Activated T-cell treated with anti-CD3 and anti-CD28 coated beads, Interleukin-2, amount 50 U/mL, for 48 hours (primary cell): ENCODE results near the gene ABCG4.
A peak's percentile ranks its signal among the peaks of the same experiment; 100 is the strongest.
"Not testable (repeated sequence)": the region's sequence is repeated elsewhere in the genome, so short reads cannot be mapped to it uniquely, and the experiment has no call there.

Experiments
- DNase-seq, 2 experiments: peaks; one replicate each; pipeline ENCODE4 v3.0.0-alpha.2; 2020

Gene ABCG4

DNA sequence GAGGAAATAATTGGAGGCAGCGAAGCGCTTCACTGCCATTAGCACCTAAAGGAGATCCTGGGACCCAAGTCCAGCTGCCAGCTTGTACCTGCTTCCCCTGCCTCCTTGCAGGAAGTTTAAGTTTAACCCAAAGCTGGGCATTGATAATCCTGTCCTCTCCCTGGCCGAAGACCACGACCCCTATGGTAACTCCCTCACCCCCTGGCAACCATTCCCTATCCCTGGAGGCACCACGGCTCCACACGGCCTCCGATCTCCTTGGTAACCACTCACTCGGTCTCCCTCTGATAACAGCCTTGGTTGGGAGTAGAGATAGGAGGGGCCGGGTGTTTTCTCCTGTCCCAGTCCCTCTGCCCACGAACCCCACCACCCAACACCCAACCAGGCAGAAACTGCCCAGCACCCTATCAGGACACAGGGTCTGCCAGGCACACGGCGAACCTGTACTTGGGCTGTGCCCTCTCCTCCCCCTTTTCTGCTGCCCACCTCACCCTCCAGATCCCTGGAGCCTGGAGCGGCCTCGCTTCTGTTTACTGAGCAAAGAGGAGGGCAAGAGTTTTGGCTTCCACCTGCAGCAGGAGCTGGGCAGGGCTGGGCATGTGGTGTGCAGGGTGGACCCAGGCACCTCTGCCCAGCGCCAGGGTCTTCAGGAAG, 37.3 kb downstream of the ABCG4 start:
- no peak for DNase-seq

GRCh38 chr11:119187123-119187892, 38.5 kb downstream of the ABCG4 start:
- no peak for DNase-seq

DNA sequence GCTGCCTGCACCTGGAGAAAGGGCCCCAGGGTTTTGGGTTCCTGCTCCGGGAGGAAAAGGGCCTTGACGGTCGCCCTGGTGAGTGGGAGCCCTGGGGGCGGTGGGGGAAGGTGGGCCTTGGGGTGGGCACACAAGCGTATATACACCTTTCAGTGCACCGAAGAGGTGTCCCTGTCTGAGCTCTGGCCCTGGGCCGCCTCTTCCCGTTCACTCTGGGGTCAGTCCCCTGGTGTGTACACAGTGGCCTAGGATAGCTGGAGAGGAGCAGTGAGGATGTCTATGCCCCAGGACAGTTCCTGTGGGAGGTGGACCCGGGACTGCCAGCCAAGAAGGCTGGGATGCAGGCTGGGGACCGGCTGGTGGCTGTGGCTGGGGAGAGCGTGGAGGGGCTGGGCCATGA, 39.2 kb downstream of the ABCG4 start:
- DNase-seq: no peak

DNA sequence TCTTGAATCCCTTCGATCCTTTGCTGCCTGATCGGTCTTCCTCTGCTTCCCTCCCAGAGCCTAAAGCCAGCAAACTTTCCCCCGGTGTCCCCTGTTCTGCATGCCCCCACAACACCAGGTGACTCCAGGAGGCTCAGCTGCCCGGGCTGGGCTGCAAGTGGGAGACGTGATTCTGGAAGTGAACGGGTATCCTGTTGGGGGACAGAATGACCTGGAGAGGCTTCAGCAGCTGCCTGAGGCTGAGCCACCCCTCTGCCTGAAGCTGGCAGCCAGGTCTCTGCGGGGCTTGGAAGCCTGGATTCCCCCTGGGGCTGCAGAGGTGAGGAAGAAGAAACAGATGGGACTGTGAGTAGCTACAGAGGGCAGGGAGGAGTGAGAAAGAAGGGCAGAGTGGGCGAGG, 40.0 kb downstream of the ABCG4 start:
- DNase-seq: no peak

DNA sequence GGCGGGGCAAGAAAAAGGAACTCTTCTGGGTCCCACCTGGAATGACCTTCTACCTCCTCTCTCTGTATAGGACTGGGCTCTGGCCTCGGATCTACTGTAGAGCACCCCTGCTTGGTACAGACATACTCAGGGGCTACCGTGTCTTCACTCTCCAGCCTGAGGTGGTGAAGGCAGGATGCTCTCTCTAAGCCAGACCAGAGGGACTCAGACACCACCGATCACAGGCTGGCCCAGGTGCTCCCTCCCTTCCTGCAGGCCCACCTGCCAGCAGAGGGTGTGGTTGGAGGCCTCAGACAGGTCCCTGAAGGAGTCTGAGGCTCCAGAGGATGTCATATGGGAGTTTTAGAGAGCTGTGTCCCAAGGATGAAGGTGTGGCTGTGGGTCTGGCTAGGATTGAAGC, 40.5 kb downstream of the ABCG4 start:
- DNase-seq: no peak

GRCh38 chr11:119190531-119190930, 41.7 kb downstream of the ABCG4 start:
- no peak for DNase-seq

GRCh38 chr11:119191265-119191664, 42.4 kb downstream of the ABCG4 start:
- DNase-seq: not testable (repeated sequence)

- no peak for DNase-seq
Observed at GRCh38 chr11:119192111-119192510, 43.3 kb downstream of the ABCG4 start.

DNA sequence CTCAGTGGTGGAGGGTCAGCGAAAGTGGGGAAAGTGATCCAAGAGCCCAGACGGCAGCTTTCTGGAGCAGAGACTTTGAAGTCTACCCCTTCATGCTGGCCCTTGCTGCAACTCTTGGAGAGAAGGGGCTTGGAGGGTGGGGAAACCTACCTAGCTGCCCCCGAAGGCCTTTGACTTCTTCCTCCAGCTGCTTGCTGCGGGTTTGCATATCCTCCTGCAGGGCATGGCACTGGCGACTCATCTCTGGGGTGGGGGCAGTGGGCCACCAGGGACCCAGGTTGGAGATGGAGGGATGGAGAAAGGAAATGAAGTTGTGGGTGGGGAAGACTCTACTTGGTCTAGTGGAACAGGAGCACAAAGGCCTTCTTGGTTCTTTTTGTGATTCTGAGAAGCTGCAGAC, 44.1 kb downstream of the ABCG4 start:
- no peak for DNase-seq

DNA sequence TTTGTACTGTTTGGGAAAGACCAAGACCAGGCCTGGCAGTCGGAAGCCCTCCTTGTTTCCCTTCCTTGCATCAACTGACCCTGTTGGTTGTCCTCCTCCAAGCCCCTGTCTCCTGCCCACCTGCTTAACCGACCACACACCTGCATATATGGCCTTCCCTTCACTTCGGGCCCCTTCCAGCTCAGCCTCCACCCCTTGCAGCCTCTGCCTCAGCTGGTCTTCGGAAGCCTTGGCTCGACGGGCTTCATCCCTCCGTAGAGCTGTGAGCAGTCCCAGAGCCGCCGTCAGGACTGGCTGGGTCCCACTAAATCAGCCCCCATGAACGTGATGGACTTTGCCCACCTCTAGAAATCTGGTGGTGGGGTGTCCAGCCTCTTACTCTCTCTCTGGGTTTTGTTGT, 44.8 kb downstream of the ABCG4 start:
- no peak for DNase-seq

- no peak for DNase-seq
Observed at GRCh38 chr11:119194811-119195440, 46.1 kb downstream of the ABCG4 start.

- DNase-seq: no peak
Observed at GRCh38 chr11:119195680-119196079, 46.8 kb downstream of the ABCG4 start.

DNA sequence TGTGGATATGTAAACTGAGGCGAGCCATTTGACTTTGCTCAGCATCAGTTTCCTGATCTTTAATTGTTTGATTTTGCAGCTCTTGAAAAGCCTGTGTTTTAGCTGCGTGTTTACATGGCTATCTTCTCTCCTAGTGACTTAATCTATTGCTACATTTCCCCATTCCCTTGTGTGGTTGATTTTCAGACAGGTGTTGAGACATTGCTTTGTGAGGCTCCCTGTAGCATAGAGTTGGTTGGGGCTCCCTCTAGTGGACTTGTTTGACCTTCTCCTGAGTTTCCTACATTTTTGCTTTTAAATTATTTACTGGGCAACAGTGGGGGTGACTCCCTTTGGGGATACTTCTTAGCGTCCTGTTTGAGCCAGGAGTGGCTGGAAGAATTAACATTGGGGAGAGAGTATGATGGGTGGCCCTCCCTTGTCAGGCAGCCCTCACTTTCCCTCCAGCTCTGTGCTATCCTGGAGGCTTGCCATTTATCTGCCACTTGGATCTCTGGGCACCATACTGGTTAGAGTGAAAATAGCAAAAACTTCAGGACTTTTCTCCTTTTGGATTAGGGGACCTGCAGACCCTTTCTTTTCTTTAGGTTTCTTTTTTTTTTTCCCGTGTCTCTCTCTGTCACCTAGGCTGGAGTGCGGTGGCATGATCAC, 48.1 kb downstream of the ABCG4 start:
- DNase-seq: peak; percentile 58 to 70

GRCh38 chr11:119198925-119199324, 50.1 kb downstream of the ABCG4 start:
- no peak for DNase-seq

- DNase-seq: not testable (repeated sequence)
Observed at GRCh38 chr11:119201236-119201635, 52.4 kb downstream of the ABCG4 start.

- DNase-seq: no peak
Observed at GRCh38 chr11:119202554-119202953, 53.7 kb downstream of the ABCG4 start.

DNA sequence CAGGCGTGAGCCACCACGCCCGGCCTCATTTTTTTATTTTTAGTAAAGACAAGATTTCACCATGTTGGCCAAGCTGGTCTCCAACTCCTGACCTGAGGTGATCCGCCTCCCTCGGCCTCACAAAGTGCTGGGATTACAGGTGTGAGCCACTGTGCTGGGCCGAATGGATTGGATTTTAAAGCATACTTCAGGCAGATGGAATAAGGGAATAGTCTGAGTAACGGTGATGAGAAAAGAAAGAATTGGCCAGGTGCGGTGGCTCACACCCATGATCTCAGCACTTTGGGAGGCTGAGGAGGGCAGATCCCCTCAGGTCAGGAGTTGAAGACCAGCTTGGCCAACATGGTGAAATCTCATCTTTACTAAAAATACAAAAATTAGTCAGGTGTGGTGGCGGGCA, 55.2 kb downstream of the ABCG4 start:
- DNase-seq: no peak

DNA sequence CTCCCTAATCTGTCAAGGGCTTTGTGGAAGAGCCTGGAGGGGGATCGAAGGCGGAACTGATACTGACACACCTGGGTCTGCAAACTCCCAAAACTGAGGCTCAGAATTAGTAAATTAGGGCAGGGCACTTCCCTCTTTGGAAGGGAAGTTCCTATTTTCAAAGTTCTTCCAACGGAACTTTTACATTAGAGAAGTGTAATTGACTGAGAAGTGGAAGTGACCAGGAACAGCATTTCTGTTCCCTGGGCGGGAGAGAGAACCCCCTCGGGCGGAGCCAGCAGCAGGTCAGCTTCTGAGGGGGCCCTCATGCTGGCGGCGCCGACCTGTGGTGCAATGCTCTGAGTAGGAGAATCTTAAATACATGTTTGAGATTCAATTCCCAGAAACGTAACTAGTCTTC, 56.2 kb downstream of the ABCG4 start:
- DNase-seq: no peak

- DNase-seq: peak; percentile 99 to 100
Observed at GRCh38 chr11:119205574-119206510, 57.0 kb downstream of the ABCG4 start, which contains the start of gene CBL. CBL (plus strand) TSS chr11:119206339; CDS start chr11:119206418, 79 bp downstream.

- no peak for DNase-seq
Observed at GRCh38 chr11:119206511-119207414, 57.9 kb downstream of the ABCG4 start.

GRCh38 chr11:119207415-119207960, 58.6 kb downstream of the ABCG4 start:
- DNase-seq: no peak
